IPS-18a (cell line): ENCODE results near the gene SPATA24.
"Not testable (repeated sequence)": the region's sequence is repeated elsewhere in the genome, so short reads cannot be mapped to it uniquely, and the experiment has no call there.

Experiments
- H3K27ac ChIP-seq: one replicate; pipeline ENCODE4 v1.5.1; 2013; ENCODE audit warnings: low read length
- H3K27me3 ChIP-seq: one replicate; pipeline ENCODE4 v1.6.1; 2013; ENCODE audit warnings: mild to moderate bottlenecking, low read length; ENCODE audit not compliant: control insufficient read depth, insufficient read depth
- H3K36me3 ChIP-seq: one replicate; pipeline ENCODE4 v1.6.1; 2013; ENCODE audit warnings: low read depth, low read length; ENCODE audit not compliant: control insufficient read depth
- H3K4me1 ChIP-seq: one replicate; pipeline ENCODE4 v1.6.1; 2013; ENCODE audit warnings: low read depth, low read length; ENCODE audit not compliant: control insufficient read depth
- H3K4me3 ChIP-seq: one replicate; pipeline ENCODE4 v1.5.1; 2013; ENCODE audit warnings: low read length
- H3K9ac ChIP-seq: one replicate; pipeline ENCODE4 v1.6.1; 2013; ENCODE audit warnings: mild to moderate bottlenecking, low read length, moderate library complexity
- H3K9me3 ChIP-seq: one replicate; pipeline ENCODE4 v1.6.1; 2013; ENCODE audit warnings: low read depth, low read length; ENCODE audit not compliant: control insufficient read depth

The SPATA24 gene, protein sequence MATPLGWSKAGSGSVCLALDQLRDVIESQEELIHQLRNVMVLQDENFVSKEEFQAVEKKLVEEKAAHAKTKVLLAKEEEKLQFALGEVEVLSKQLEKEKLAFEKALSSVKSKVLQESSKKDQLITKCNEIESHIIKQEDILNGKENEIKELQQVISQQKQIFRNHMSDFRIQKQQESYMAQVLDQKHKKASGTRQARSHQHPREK

DNA sequence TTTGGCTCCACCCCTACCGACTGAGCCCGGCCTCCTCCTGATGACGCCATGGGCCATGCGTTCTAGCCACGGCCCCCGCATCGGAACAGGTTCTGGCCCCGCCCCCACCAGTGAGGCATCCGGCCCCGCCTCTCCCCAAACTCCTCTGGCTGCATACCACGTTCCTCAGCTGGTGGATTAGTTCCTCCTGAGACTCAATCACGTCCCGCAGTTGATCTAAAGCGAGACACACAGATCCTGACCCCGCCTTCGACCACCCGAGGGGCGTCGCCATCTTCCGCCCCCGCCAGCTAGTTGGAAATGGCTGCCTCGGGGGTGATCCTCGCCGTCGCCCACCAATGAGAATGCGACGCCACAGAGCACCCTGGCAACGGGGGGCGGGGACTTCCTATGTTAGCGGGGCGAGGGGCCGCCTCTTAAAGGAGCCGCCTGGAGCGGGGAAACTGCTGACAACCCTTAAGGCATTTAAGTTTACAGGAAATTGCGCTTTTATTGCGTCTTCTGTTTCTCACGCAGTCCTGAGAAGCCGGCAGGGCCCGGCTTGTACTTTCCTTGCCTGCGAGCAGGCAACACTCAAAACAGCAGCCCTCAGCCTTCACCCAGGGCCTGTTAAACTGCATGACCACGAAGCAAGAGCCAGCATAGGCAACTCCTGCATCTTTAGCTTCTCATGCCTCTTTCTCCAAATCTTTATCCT is at the start of gene SPATA24:
Gene SPATA24 (minus strand): TSS at position 303 of the 697 bp plus-strand sequence. CDS start 29 bp downstream, at position 274.
- Histone ChIP-seq H3K9ac (peak within 1 kb of the TSS; percentile 75), H3K36me3 (peaks cover 6% of the 10 kb centered on the region), H3K9me3 (no peaks in the 10 kb centered on the region), H3K27me3 (no peaks in the 10 kb centered on the region), H3K4me3 (peak within 1 kb of the TSS; percentile 78), H3K4me1 (peaks cover 11% of the 10 kb centered on the region), H3K27ac (peak within 1 kb of the TSS; percentile 71)

DNA sequence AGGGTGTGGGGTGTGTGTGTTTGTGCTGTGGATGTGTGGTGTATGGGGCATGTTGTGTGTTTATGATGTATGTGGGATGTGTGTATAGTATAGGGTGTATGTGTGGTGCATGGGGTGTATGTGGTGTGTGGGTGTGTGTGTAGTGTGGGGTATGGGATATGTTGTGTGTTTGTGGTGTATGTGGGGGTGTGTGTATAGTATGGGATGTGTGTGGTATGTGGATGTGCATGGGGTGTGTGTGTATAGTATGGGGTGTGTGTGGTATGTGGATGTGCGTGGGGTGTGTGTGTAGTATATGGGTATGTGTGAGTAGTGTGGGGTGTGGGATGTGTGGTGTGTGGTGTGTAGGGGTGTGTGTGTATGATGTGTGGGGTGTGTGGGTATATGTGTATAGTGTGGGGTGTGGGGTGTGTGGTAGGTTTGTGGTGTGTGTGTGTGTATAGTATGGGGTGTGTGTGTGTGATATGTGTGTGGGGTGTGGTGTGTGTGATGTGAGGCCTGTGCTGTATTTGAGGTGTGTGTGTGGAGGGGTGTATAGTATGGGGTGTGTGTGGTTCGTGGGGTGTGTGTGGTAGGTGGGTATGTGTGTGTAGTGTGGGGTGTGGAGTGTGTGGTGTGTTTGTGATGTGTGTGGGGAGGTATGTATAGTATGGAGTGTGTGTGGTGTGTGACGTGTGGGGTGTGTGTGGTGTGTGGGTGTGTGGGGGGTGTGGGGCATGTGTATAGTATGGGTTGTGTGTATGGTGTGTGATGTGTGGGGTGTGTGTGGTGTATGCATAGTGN is 48.2 kb upstream of the SPATA24 start:
- Histone ChIP-seq H3K4me1 (no peaks in the 10 kb centered on the region), H3K27me3 (no peaks in the 10 kb centered on the region), H3K9ac (no peak overlapping the region), H3K27ac (no peak overlapping the region), H3K4me3 (no peak overlapping the region), H3K9me3 (no peaks in the 10 kb centered on the region), H3K36me3 (no peaks in the 10 kb centered on the region)

DNA sequence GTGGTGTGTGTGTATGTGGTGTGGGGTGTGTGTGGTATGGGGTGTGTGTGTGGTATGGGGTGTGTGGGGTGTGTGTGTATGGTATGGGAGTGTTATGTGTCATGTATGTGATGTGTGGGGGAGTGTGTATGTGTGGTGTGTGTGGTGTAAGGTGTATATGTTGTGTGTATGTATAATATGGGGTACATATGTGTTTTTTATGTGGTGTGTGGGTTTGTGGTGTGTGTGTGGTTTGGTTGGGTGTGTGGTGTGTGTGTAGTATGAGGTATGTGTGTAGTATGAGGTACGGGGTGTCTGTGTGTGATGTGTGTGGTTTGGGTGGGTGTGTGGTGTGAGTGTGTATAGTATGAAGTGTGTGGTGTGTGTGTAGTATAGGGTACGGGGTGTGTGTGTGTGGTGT is 47.3 kb upstream of the SPATA24 start:
- no peaks in the 10 kb centered on the region for H3K9me3 ChIP-seq
- H3K9ac ChIP-seq: no peak overlapping the region
- no peaks in the 10 kb centered on the region for H3K36me3 ChIP-seq
- no peaks in the 10 kb centered on the region for H3K4me1 ChIP-seq
- H3K27ac ChIP-seq: no peak overlapping the region
- H3K4me3 ChIP-seq: no peak overlapping the region
- no peaks in the 10 kb centered on the region for H3K27me3 ChIP-seq

DNA sequence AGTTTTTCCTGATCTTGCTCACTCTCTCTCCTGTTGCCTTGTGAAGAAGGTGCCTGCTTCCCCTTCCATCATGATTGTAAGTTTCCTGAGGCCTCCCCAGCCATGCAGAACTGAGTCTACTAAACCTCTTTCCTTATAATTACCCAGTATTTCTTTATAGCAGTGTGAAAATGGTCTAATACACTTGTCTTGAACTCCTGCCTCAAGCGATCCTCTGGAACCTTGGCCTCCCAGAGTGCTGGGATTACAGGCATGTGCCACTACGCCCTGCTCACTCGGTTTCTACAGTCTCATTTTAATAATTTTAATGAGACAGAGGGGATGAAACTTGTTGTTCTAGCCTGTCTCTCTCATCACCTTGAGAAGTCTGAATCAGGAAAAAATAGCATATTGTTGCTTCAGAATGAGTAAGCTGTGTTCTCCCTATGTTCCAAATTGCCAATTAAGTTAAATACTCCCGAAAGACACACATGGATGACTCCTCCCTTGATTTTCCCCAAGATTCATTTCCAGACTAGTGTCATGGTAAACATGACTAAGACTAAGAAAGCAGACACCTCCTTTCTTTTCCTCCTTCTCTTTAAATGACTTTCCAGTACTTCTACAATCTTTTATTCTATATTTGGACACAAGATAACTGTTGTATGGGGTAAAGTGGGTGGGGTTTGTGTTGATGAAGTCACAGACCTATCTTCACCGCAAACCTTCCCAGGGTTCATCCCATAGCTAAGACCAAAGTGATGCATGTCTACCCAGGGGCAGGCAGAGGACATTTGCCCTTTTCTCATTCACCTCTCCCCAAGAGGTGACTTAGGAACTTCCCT is 43.3 kb upstream of the SPATA24 start:
- Histone ChIP-seq H3K4me1 (no peaks in the 10 kb centered on the region), H3K9me3 (no peaks in the 10 kb centered on the region), H3K4me3 (no peak overlapping the region), H3K27me3 (no peaks in the 10 kb centered on the region), H3K9ac (no peak overlapping the region), H3K36me3 (no peaks in the 10 kb centered on the region), H3K27ac (no peak overlapping the region)

DNA sequence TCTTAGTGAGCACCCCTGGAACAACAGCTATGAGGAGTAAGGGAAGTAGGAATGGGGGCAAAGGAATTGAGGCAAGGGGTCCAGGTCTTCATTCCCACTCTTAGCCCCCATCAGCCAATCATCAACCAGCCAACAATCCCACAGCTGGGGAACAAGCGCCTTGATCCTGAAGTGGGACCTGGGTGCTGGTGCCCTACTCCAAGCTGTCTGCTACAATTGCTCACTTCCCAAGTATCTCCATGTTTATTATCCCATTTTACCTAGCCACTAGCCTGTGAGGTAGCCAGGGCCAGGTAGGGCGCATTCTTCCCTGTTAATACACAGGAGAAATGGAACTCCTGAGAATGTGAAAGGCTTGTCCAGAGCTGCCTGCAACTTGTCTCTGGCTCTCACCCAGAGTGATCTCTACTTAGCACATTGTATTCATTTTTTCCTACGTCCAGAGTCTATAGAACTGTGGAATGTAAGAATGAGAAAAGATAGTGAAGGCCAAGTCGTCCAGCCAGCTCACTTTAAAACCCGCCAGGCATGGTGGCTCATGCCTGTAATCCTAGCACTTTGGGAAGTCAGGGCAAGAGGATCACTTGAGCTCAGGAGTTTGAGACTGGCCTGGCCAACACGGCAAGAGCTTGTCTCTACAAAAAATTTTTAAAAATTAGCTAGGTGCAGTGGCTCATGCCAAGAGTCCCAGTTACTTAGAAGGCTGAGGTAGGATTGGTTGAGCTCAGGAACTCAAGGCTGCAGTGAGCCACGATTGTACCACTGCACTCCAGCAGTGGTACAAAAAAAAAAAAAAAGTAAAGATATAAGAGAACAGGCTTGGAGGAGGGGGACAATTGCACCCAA is 41.7 kb upstream of the SPATA24 start:
- no peak overlapping the region for H3K9ac ChIP-seq
- no peaks in the 10 kb centered on the region for H3K9me3 ChIP-seq
- no peaks in the 10 kb centered on the region for H3K4me1 ChIP-seq
- no peaks in the 10 kb centered on the region for H3K36me3 ChIP-seq
- H3K27me3 ChIP-seq: no peaks in the 10 kb centered on the region
- no peak overlapping the region for H3K4me3 ChIP-seq
- H3K27ac ChIP-seq: no peak overlapping the region

DNA sequence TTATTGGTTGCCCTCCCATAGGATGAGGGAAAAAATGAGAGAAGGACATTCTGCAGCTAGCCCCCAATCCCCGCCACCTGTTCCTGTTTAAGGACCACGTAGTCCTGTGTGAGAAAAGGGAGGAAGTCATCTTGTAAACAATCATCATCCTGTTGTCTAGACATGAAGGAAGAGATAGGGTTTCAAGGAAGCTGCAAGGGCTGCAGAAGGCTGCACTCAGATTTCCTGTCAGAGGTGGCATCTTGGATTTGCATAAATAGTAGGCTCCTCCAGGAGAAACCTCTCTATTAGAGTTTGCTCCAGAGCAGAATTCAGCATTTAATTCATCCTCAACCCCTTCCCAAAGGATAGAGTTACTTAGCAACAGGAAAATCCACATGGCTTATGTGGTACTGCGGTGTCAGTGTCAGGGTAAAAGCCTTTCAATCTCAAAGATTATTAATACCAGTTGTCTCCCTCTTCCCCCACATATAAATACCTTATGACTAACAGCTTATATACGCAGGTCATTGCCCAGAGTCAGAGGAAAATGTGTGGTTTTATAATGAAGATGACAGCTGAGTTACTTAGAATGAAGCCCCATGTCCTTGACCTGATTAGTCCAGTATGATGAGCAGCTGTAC is 40.1 kb upstream of the SPATA24 start:
- Histone ChIP-seq H3K4me1 (peaks cover 5% of the 10 kb centered on the region), H3K27ac (no peak overlapping the region), H3K27me3 (no peaks in the 10 kb centered on the region), H3K36me3 (no peaks in the 10 kb centered on the region), H3K9ac (no peak overlapping the region), H3K9me3 (no peaks in the 10 kb centered on the region), H3K4me3 (no peak overlapping the region)

DNA sequence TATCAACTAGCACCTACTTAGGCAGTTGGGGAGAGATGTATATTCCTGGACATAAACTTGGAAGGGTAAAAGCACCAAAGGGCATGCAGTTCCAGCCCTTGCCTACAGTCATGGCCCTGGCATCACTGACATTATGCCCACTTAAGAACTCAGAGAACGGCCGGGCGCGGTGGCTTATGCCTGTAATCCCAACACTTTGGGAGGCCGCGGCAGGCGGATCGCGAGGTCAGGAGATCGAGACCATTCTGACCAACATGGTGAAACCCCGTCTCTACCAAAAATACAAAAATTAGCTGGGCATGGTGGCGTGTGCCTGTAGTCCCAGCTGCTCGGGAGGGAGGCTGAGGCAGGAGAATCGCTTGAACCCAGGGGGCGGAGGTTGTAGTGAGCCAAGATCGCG is 36.5 kb upstream of the SPATA24 start:
- not testable (repeated sequence) for H3K4me3 ChIP-seq, H3K9ac ChIP-seq, H3K36me3 ChIP-seq, H3K27me3 ChIP-seq, H3K27ac ChIP-seq, H3K9me3 ChIP-seq
- peaks cover 12% of the 10 kb centered on the region for H3K4me1 ChIP-seq

DNA sequence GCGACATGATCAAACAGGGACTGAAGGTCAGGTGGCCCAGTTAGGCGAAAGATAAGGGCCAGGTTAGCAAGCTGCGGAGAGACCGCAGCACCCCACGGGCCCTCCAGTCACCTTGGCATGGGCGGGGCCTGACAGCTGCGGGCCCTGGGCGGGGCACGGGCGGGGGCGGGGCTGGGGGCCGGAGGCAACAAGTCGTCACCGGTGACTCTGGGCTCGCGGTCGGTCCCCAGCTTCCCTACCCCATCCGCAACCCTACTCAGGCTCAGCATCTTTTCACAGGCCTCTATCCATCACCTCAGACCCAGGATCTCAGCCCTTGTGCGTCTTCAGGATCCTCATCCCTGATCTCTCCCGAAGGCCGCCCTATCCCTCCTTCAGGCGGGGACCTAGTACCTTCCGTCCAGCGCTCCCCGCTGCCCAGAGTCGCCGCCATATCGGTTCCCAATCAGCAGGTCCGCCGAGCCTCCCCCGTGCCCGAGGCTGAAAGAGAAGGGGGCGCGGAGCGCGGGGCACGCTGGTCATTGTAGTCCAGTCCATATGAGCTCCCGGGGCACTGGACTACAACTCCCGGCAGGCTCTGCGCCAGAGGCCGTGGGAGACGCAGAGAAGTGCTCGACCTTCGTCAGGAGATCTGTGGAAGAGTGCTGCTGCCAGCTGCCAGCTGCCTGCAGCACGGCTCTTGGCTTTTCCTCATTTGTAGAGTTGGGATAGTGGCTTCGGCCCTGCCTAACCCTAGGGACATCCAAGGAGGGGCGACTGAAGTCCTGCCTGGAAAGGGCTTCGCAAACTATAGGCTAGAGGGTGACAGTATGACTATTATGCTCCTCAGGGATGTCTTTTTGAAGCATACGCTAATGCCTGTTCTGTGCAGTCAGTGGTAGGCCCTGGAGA is 35.4 kb upstream of the SPATA24 start, which contains the start of gene DNAJC18:
Gene DNAJC18 (minus strand): TSS at position 513 of the 891 bp plus-strand sequence. CDS start 80 bp downstream, at position 433.
- Histone ChIP-seq H3K9ac (peak within 1 kb of the TSS; percentile 86), H3K4me1 (peaks cover 12% of the 10 kb centered on the region), H3K27ac (peak within 1 kb of the TSS; percentile 84), H3K9me3 (no peaks in the 10 kb centered on the region), H3K27me3 (no peaks in the 10 kb centered on the region), H3K4me3 (peak within 1 kb of the TSS; percentile 92), H3K36me3 (peaks cover 8% of the 10 kb centered on the region)

DNA sequence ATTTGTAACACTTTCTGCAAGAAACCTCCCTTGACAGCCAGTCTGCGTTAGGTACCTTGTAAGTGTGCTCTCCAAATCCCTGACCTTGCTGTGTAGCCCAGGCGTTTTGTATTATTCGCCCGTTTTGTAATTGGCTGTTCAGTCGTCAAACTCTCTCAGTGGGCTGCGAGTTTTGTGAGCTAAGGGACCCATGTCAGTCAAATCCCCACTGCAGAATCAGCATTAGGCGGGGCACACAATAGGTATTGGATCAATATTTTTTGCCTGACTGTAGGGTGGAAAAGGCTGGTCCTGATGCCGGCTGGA is 34.8 kb upstream of the SPATA24 start:
- Histone ChIP-seq H3K4me1 (peaks cover 12% of the 10 kb centered on the region), H3K9ac (peak overlapping the region; percentile 29), H3K27me3 (no peaks in the 10 kb centered on the region), H3K9me3 (no peaks in the 10 kb centered on the region), H3K27ac (no peak overlapping the region), H3K4me3 (peak overlapping the region; percentile 92), H3K36me3 (peaks cover 8% of the 10 kb centered on the region)

DNA sequence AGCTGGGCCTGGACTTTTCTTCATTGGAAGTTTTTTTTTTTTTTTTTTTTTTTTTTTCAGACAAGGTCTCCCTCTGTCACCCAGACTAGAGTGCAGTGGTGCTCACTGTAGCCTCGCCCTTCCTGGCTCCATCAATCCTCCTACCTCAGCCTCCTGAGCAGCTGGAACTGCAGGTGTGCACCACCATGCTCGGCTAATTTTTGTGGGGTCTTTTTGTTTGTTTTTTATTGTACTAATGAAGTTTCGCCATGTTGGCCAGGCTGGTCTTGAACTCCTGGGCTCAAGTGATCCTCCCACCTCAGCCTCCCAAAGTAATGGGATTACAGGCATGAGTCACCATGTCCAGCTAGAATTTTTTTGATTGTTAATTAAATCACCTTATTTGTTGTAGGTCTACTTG is 31.8 kb upstream of the SPATA24 start:
- Histone ChIP-seq H3K4me3 (no peak overlapping the region), H3K36me3 (peaks cover 13% of the 10 kb centered on the region), H3K27ac (no peak overlapping the region), H3K9me3 (no peaks in the 10 kb centered on the region), H3K4me1 (peaks cover 12% of the 10 kb centered on the region), H3K9ac (no peak overlapping the region), H3K27me3 (no peaks in the 10 kb centered on the region)
